B cell (primary cell): ENCODE results near the gene ABCC1.

Source experiments
- EZH2 ChIP-seq: IDR thresholded peaks from 2 replicates; pipeline ENCODE4 v1.6.1; 2012; ENCODE audit warnings: borderline replicate concordance, low read depth, mild to moderate bottlenecking, moderate library complexity, low read length; ENCODE audit not compliant: insufficient read depth, poor library complexity, severe bottlenecking
- TF ChIP-seq, protein P1 (sequence below): fragments of 200-600 bp; IDR thresholded peaks from one replicate; pipeline ENCODE4 v1.8.0; 2022; ENCODE audit warnings: antibody characterized with exemption, mild to moderate bottlenecking

DNA sequence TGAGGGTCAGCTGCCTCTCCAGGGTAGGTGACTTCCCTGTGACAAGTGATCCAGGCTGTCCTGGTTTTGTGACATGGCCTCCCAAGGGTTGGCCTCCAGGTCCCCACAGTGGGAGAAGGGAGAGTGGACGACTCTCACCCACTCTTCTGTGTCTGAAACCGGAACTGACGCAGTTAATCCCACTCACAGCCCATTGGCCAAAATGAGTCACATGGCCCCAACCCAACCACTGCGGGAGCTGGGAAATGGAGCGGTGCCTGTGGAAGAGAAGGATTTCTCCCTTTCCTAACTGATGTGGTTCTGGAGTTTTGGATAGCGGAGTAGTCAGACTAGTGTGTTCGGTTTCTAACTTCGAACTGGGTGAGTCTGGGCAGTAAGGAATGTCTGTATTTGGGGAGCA lies 194.5 kb downstream of the ABCC1 start:
- no peak for TF ChIP-seq EZH2
- TF ChIP-seq, protein P1, sequence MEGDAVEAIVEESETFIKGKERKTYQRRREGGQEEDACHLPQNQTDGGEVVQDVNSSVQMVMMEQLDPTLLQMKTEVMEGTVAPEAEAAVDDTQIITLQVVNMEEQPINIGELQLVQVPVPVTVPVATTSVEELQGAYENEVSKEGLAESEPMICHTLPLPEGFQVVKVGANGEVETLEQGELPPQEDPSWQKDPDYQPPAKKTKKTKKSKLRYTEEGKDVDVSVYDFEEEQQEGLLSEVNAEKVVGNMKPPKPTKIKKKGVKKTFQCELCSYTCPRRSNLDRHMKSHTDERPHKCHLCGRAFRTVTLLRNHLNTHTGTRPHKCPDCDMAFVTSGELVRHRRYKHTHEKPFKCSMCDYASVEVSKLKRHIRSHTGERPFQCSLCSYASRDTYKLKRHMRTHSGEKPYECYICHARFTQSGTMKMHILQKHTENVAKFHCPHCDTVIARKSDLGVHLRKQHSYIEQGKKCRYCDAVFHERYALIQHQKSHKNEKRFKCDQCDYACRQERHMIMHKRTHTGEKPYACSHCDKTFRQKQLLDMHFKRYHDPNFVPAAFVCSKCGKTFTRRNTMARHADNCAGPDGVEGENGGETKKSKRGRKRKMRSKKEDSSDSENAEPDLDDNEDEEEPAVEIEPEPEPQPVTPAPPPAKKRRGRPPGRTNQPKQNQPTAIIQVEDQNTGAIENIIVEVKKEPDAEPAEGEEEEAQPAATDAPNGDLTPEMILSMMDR: no peak
